Fibroblast of lung (primary cell): ENCODE measurements around the gene LRSAM1. TPM values are rescaled to one million over a fixed set of nuclear protein-coding genes. Genes with fewer than 3 reads are reported as not detected.

Experiments
- DNase-seq, 2 donors: peaks; one replicate each; pipeline versions ENCODE4 v3.0.0 to v3.0.0-alpha.2; 2010; ENCODE audit warnings: low read depth in 2 of 2
- H2AFZ ChIP-seq: 2 replicates; pipeline ENCODE4 v1.5.1; 2012; ENCODE audit warnings: low read length, control low read depth, inconsistent platforms
- H3K27ac ChIP-seq: 2 replicates; pipeline ENCODE4 v1.5.1; 2011; ENCODE audit warnings: low read length, control low read depth; ENCODE audit not compliant: insufficient read depth
- H3K27me3 ChIP-seq: 2 replicates; pipeline ENCODE4 v1.5.1; 2011; ENCODE audit warnings: mild to moderate bottlenecking, low read length; ENCODE audit not compliant: control insufficient read depth, insufficient read depth
- H3K36me3 ChIP-seq: 2 replicates; pipeline ENCODE4 v1.5.1; 2011; ENCODE audit warnings: low read length; ENCODE audit not compliant: control insufficient read depth, insufficient read depth
- H3K4me1 ChIP-seq: 2 replicates; pipeline ENCODE4 v1.5.1; 2011; ENCODE audit warnings: low read length; ENCODE audit not compliant: control insufficient read depth, insufficient read depth; ENCODE audit errors: extremely low read depth
- H3K4me2 ChIP-seq: 2 replicates; pipeline ENCODE4 v1.5.1; 2011; ENCODE audit warnings: low read length, control low read depth; ENCODE audit not compliant: insufficient read depth; ENCODE audit errors: extremely low read depth
- H3K4me3 ChIP-seq, 4 experiments: fragments of 200-600 bp in 1 of 4; sonication (generic) in 1 of 4; replicated peaks in 1 of 4; 2 replicates each; pipeline ENCODE4 v1.5.1; 2011 to 2016; ENCODE audit warnings: low read length in 4 of 4, low read depth in 3 of 4, mild to moderate bottlenecking in 3 of 4, control low read depth in 2 of 4, inconsistent platforms in 1 of 4, mixed read lengths in 1 of 4; ENCODE audit not compliant: insufficient read depth in 1 of 4; ENCODE audit errors: control extremely low read depth in 1 of 4
- H3K79me2 ChIP-seq: 2 replicates; pipeline ENCODE4 v1.5.1; 2012; ENCODE audit warnings: mild to moderate bottlenecking, low read length, inconsistent platforms; ENCODE audit not compliant: control insufficient read depth, insufficient read depth
- H3K9ac ChIP-seq: 2 replicates; pipeline ENCODE4 v1.5.1; 2011; ENCODE audit warnings: mild to moderate bottlenecking, low read length, control low read depth; ENCODE audit not compliant: insufficient read depth
- H3K9me3 ChIP-seq: 2 replicates; pipeline ENCODE4 v1.5.1; 2012; ENCODE audit warnings: low read depth, low read length; ENCODE audit not compliant: control insufficient read depth, insufficient read depth
- H4K20me1 ChIP-seq: 2 replicates; pipeline ENCODE4 v1.5.1; 2011; ENCODE audit warnings: low read length; ENCODE audit not compliant: control insufficient read depth, insufficient read depth; ENCODE audit errors: extremely low read depth
- CTCF ChIP-seq, 2 donors: IDR thresholded peaks in 1 of 2; conservative IDR thresholded peaks in 1 of 2; 1 replicate in 1 of 2; 2 replicates in 1 of 2; pipeline ENCODE4 v1.5.1; 2011 to 2012; ENCODE audit warnings: low read length in 2 of 2, control low read depth in 1 of 2, inconsistent platforms in 1 of 2, low read depth in 1 of 2, mild to moderate bottlenecking in 1 of 2
- EZH2 ChIP-seq: IDR thresholded peaks from 2 replicates; pipeline ENCODE4 v1.5.1; 2012; ENCODE audit warnings: low read length, control low read depth, mild to moderate bottlenecking; ENCODE audit errors: missing control alignments
- polyA plus RNA-seq, 2 donors: library from polyadenylated mRNA; depleted of rRNA in 1 of 2; stranded (reverse) in 1 of 2; unstranded in 1 of 2; fragments of >200 nt; gene quantifications; 2 replicates each; pipeline ENCODE4 v1.2.1, GENCODE V29; 2011 to 2012; ENCODE audit warnings: missing spikeins in 1 of 2
- total RNA-seq: library from RNA; depleted of rRNA; stranded (reverse); fragments of >200 nt; gene quantifications from 2 replicates; pipeline ENCODE4 v1.2.1, GENCODE V29; 2014

The LRSAM1 gene
- total and polyA plus RNA-seq, 2 donors (not counting 1 experiment from before 2014, with no cell fraction given) = 6.8 to 18.0 TPM

- Histone ChIP-seq H3K27ac (no peak overlapping the region), H3K9me3 (no peaks in the 10 kb centered on the region), H3K79me2 (peaks cover 64% of the 10 kb centered on the region), H3K9ac (no peak overlapping the region), H3K4me2 (no peak overlapping the region), H3K4me3 (no peak overlapping the region), H3K36me3 (peaks cover 48% of the 10 kb centered on the region), H3K4me1 (peaks cover 46% of the 10 kb centered on the region), H4K20me1 (no peaks in the 10 kb centered on the region), H3K27me3 (no peaks in the 10 kb centered on the region), H2AFZ (no peak overlapping the region)
- TF ChIP-seq CTCF (conservative IDR thresholded peaks at IDR 0.05 in 1 of 2, IDR thresholded peaks at IDR 0.05 in 1 of 2; ENCODE audit: low read depth in 1 of 2, low read length in 2 of 2) (peak; percentile 58), EZH2 (no peak)
- DNase-seq = peak; percentile 40 to 61
These were observed 72.1 kb downstream of the LRSAM1 start for GRCh38 chr9:127523312-127523851.

GRCh38 chr9:127524373-127524772 lies 73.1 kb downstream of the LRSAM1 start:
- Histone ChIP-seq H3K4me3 (no peak overlapping the region), H3K36me3 (peaks cover 51% of the 10 kb centered on the region), H3K9ac (no peak overlapping the region), H2AFZ (no peak overlapping the region), H3K27me3 (no peaks in the 10 kb centered on the region), H3K9me3 (no peaks in the 10 kb centered on the region), H4K20me1 (no peaks in the 10 kb centered on the region), H3K27ac (peak overlapping the region; percentile 37), H3K79me2 (peaks cover 69% of the 10 kb centered on the region), H3K4me2 (no peak overlapping the region), H3K4me1 (peaks cover 41% of the 10 kb centered on the region)
- DNase-seq = peak in 1 of 2 donors; percentile 85
- TF ChIP-seq CTCF (conservative IDR thresholded peaks at IDR 0.05 in 1 of 2, IDR thresholded peaks at IDR 0.05 in 1 of 2; ENCODE audit: low read depth in 1 of 2, low read length in 2 of 2) (no peak), EZH2 (no peak)

GRCh38 chr9:127525401-127526188 lies 74.3 kb downstream of the LRSAM1 start:
- H3K9ac ChIP-seq = no peak overlapping the region
- no peaks in the 10 kb centered on the region for H3K27me3 ChIP-seq
- H3K4me2 ChIP-seq = no peak overlapping the region
- H3K4me3 ChIP-seq = no peak overlapping the region
- peaks cover 31% of the 10 kb centered on the region for H3K4me1 ChIP-seq
- no peak overlapping the region for H2AFZ ChIP-seq
- no peaks in the 10 kb centered on the region for H3K9me3 ChIP-seq
- DNase-seq = peak in 1 of 2 donors; percentile 71
- no peak overlapping the region for H3K27ac ChIP-seq
- TF ChIP-seq EZH2 (no peak), CTCF (conservative IDR thresholded peaks at IDR 0.05 in 1 of 2, IDR thresholded peaks at IDR 0.05 in 1 of 2; ENCODE audit: low read depth in 1 of 2, low read length in 2 of 2) (peak; percentile 72 to 74)
- H4K20me1 ChIP-seq = no peaks in the 10 kb centered on the region
- peaks cover 74% of the 10 kb centered on the region for H3K79me2 ChIP-seq
- peaks cover 57% of the 10 kb centered on the region for H3K36me3 ChIP-seq
